ENCODE data around the gene STAC3. TPM values are rescaled to one million over a fixed set of nuclear protein-coding genes. Genes with fewer than 3 reads are reported as not detected.

Gene STAC3
- total RNA-seq, 1 experiment from 2014 or later, result 2.8 TPM

GRCh38 chr12:57242691-57243454 is 8.1 kb downstream of the STAC3 start:
- no peak overlapping the region for H3K23ac ChIP-seq (ENCODE audit: insufficient read length, low read depth, low read length)
- no peak overlapping the region for H2BK5ac ChIP-seq (ENCODE audit: insufficient read length, low read length)
- H3K27me3 Mint-ChIP-seq (ENCODE audit: low read depth), result peaks cover 67% of the 10 kb centered on the region
- no peak overlapping the region for H3K14ac ChIP-seq (ENCODE audit: insufficient read depth, low read length)
- H4K5ac ChIP-seq (ENCODE audit: insufficient read length, low read depth, low read length), result no peak overlapping the region
- H3K4me1 ChIP-seq (ENCODE audit: insufficient read depth, low read length), result 0 out of 2 replicates have a peak, but pooled peaks cover 4% of the 10 kb centered on the region
- H3K9me3 Mint-ChIP-seq, result no peaks in the 10 kb centered on the region
- no peak overlapping the region for H3K4ac ChIP-seq (ENCODE audit: low read depth, low read length)
- H4K91ac ChIP-seq (ENCODE audit: insufficient read length, low read depth, low read length), result no peak overlapping the region
- peaks cover 0 to 3% (median 2%) of the 10 kb centered on the region in 3 experiments; a peak in 2 of 7 replicates for H3K36me3 Mint-ChIP-seq (ENCODE audit: insufficient read depth in 1 of 3, low read depth in 3 of 3)
- no peak overlapping the region for H3T11ph ChIP-seq (ENCODE audit: low read length)
- H3K79me1 ChIP-seq (ENCODE audit: insufficient read depth, low read depth, low read length, poor library complexity, severe bottlenecking), result no peaks in the 10 kb centered on the region
- H3K27ac Mint-ChIP-seq, result peak overlapping the region; percentile 77 to 92 (median 88); a peak in 4 of 7 replicates
- H2BK15ac ChIP-seq (ENCODE audit: low read depth, low read length), result no peak overlapping the region
- no peaks in the 10 kb centered on the region for H4K20me1 ChIP-seq (ENCODE audit: control insufficient read depth, insufficient read depth, insufficient read length)
- H2AFZ ChIP-seq (ENCODE audit: low read length), result no peak overlapping the region
- H2AK5ac ChIP-seq (ENCODE audit: insufficient read length, low read length), result no peak overlapping the region
- no peak overlapping the region for H2BK20ac ChIP-seq (ENCODE audit: low read depth, low read length, poor library complexity, severe bottlenecking)
- H3K79me2 ChIP-seq (ENCODE audit: insufficient read depth, low read length), result no peaks in the 10 kb centered on the region
- peaks cover 28% of the 10 kb centered on the region for H3K23me2 ChIP-seq (ENCODE audit: insufficient read length, low read depth, low read length, poor library complexity, severe bottlenecking)
- H4K8ac ChIP-seq (replicated peaks; ENCODE audit: insufficient read length, low read depth, low read length), result no peak overlapping the region
- H3K27me3 ChIP-seq (ENCODE audit: insufficient read depth, low read length), result peaks cover 36% of the 10 kb centered on the region
- peak overlapping the region; percentile 44 for H3K4me2 ChIP-seq (ENCODE audit: insufficient read depth, insufficient read length, low read length)
- H2BK120ac ChIP-seq (ENCODE audit: low read depth, low read length, poor library complexity, severe bottlenecking), result no peak overlapping the region
- peak; percentile 96 for DNase-seq
- TF ChIP-seq CTCF (conservative IDR thresholded peaks at IDR 0.05), result peak; percentile 80
- H3K56ac ChIP-seq (ENCODE audit: insufficient read length, low read depth, low read length), result no peak overlapping the region
- H3K4me1 Mint-ChIP-seq, result peaks cover 53 to 65% of the 10 kb centered on the region in 2 experiments
- H3K9ac ChIP-seq (ENCODE audit: extremely low read depth, insufficient read length, low read length), result no peak overlapping the region
- H2BK12ac ChIP-seq (ENCODE audit: insufficient read length, low read depth, low read length), result no peak overlapping the region
- H3K9me3 ChIP-seq (ENCODE audit: control insufficient read depth, low read depth, low read length), result no peaks in the 10 kb centered on the region
- no peak overlapping the region for H3K27ac ChIP-seq (ENCODE audit: insufficient read length, low read depth, low read length)
- H3K18ac ChIP-seq (ENCODE audit: insufficient read length, low read depth, low read length), result no peak overlapping the region
- WGBS (ENCODE audit: extremely low coverage, insufficient read length, low lambda C conversion rate), result no CpG with 5 or more reads among the region's 45 CpGs
- peak overlapping the region; percentile 74 to 84 for H3K4me3 Mint-ChIP-seq

Data from H9 (cell line).